DMS79 (cell line): ENCODE data around the gene CHI3L2.
A peak's percentile ranks its signal among the peaks of the same experiment; 100 is the strongest.

Experiments used
- DNase-seq: peaks from one replicate; lab custom pipeline; 2025; lab: John Stamatoyannopoulos, UW

The CHI3L2 gene, protein sequence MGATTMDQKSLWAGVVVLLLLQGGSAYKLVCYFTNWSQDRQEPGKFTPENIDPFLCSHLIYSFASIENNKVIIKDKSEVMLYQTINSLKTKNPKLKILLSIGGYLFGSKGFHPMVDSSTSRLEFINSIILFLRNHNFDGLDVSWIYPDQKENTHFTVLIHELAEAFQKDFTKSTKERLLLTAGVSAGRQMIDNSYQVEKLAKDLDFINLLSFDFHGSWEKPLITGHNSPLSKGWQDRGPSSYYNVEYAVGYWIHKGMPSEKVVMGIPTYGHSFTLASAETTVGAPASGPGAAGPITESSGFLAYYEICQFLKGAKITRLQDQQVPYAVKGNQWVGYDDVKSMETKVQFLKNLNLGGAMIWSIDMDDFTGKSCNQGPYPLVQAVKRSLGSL

DNA sequence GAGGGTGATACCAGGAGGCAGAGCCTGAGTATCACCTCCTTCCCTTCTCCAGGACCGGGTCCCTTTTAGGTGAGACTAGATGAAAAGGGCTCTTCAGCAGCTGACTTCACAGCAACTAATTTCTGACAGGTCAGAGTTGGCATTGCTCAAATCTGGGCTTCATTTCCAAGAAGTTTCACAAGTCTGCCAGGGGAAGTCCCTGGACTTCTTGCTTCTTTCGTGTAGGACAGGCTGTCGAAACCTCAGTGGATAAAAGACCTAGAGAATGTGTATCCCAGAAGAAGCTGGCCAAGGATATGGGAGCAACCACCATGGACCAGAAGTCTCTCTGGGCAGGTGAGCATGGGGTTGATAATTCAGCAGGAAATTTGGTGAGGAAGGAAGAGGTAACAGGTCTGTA is at the start of gene CHI3L2:
CHI3L2 (plus strand) TSS at position 280 of the 400 bp plus-strand sequence; CDS start at position 297, 17 bp downstream.
- DNase-seq = no peak

DNA sequence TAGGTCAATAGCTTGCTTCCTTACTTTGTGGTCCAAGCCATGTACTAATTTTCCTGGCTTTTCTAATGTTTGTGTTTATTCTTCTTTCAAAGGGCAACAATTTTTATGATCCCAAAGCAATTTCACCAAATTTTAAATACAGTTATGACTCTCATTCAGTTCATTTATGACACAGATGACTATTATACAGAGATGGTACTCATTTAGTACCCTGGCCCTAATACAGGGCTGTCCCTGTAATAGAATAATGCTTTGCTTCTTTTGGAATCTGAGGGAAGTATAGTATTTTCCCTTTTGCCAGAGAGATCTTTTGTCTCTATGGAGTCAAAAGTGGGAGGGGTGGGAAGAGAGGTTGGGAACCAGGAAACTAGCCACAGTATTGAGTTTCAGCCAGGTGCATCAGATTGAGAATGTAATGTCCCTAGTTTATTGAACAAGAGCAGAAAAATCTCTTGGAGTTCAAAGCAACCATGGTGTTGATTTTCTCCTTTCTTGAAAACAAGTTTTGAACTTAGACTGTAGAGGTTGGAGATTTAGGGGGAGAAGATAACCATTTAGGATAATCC is 47.5 kb upstream of the CHI3L2 start:
- no peak for DNase-seq

DNA sequence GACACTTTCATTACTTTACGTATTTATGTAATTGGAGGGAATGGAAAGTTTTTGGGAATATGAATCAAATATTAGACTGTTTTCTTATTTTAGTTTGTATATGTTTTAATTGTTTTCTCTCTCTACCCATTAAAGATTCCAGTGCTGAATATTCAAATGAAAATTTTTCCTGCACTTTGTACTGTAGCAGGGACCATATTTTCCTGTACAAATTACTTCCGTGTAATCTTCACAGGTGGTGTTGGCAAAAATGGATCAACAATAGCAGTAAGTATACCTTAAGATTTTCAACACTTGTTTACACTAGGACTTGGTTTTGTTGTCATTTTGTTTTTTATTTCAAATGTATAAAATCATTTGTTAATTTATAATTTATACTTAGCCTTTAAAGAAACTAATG is 45.5 kb upstream of the CHI3L2 start:
- DNase-seq = no peak

DNA sequence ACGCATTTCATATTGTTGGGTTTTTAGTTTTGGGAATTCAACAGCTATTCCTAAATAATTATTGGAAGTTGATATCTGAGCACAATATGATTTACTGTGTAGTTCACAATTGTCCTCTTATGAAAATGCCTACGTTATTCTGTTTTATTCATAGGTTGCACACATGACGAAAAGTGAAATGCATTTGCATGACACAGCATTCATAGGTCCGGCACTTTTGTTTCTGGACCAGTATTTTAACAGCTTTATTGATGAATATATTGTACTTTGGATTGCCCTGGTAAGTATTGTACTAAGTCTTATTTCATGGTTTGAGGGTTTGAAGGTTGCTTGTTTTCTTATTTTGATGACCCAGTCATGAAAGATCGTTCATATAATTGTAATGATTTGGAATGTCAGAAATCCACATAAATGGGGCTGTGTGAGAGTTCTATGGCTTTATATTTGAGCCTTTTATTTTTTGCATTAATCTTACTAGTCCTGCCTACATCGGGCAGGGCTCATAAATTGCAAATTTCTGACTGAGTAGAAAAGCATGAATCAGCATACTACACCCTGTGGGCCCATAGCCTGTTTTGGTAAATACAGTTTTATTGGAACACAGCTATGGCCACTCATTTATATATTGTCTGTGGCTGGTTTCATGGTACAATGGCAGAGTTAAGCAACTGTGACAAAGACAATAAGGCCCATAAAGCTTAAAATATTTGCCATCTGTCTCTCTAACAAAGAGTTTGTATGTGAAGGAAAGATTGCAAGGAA is 44.0 kb upstream of the CHI3L2 start:
- peak; percentile 35 for DNase-seq

DNA sequence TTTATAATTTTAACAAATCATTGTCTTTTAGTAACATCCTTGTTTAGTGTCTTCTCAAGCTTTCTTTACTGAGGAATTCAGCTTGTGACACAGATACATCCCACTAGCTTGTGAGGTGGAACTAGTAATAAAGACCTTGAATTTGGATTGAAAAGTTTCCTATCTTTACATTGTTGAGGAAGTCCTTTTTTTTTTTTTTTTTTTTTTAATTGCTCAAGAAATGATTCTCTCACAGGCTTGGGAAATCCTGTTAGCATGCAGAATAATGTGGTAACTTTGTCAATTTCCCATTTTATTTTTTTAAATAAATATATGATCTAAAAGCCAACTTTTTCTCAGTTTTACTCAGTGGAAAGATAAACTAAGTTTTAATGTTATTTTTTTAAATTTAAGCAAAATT is 42.9 kb upstream of the CHI3L2 start:
- DNase-seq = no peak

DNA sequence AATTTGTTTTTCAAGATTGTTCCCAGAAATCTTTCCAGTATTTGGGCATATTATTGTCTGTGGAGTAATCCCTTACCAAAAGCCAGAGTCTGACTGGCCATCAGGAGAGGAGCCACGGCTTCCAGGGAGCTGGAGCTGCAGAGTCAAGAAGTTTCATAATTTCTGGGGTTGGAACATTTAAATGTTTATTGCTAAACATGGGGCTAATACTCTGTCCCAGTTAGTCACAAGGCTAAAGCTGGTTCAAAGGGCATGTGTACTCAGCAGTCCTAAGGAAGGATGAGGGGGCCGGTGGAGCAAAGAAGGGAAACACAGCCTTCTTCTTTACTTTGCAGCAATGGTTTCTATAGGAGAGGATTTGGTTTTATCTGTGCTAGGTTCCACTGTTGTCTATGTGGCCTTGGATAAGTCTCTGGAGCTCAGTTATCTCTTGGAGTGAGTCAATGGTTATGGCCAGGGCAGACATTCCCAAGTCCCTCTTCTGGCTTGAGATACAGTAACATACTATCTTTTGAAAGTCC is 36.5 kb upstream of the CHI3L2 start:
- DNase-seq = no peak

DNA sequence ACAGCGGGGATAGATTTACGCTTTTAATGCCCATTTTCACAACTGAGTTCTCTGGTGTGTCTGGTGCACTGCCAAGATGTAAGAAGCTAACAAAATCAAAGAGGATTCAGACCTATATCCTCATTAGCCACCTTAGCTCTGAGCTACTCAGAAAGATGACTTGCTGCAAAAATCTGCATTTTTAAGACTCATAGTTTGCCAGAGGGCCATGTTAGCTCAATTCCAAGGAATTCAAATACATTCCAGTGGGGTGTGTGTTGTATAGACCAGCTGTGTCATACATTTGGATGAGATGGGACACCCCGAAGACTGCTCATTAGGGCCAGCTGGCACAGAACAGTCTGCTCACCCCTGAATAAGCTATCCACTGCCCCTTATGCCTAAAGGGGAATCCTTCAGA is 36.0 kb upstream of the CHI3L2 start:
- DNase-seq = no peak

DNA sequence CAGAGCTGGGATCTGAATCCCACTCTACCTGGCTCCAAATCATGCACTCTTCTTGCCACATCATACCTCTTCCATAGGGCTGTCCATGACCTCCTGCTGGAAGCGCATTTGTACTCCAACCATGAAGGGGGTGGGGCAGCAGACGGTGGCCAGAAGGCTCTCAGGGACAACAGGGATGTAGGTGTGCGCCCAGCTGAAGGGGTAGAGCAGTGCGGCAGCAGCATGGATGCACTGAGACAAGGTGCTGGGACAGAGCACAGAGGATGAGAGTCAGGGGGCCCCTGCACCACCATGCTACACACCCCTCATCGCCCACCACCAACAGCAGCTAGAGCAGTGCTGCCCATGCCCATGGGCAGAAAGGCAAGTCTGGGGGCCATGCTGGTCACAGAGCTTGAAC is 35.4 kb upstream of the CHI3L2 start:
- DNase-seq = no peak

DNA sequence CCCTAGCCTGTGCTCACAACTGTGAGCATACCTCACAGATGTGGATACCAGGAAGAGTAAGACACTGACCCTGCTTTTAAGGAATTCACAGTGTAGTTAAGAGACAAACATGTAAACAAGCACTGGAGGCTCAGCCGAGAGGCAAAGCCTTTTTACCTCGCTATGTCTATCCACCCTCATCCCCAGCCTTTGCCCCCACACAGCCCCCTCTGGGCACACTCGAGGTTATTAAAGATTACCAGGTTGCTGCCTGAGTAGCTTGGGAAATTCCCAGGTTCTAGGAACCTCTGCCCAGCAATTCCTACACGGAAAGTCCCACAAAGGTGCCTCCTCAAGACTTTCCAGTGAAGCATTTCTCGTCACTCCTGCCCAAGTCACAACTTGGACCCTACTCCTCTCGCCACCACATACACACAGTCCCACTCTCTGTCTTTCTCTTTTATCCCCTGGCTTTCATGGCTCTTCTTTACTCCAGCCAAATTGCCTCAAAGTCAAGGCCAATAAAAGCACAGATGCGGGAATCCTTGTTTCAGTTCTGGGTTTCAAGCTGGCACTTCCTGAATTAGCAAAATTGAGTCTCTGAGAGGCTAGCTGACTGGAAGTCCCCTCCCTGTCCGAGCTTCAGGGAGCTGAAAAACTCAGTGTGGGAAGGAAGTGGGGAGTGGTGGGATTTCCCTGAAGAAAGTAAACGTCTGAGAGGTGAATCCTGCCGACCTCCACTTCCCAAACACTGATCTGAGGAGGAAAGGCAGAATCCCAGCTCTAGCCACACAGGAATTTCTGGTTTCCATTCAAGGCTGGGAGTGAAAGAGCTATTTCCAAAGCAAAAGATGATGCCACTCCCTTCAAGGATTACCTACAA is 34.6 kb upstream of the CHI3L2 start:
- no peak for DNase-seq

DNA sequence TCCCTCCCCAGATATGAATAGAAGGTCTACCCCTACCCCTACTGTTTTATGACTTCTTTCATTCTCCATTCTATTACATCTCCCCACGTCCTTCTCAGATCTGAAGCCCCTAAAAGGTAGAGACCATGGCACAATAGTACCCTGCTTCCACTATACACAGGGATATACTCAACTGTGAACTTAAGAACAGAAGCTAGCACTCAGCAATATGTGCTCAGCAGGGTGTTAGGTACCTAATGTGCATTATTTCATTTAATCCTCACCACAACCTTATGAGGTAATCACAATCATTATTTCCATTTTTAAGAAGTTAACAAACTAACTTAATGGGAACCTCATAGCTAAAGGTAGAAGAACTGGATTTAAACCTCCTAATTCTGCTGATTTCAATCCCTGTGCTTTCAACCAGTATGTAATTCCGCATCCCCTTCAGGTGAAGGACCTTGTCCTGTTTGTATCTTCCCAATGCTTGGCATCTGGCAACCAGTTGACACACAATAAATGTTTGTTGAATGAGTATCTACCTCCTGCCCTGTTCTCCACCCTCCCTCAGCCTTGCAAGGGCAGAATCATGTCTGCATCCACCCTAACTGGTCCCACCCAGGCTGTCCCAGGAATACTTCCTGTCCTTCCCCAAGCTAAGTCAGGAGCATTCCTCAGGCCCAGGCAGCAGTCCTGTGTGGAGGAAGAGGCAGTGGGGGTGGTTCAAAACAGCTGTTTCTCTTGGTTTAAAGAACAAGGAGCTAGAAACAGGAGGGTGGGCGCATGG is 33.6 kb upstream of the CHI3L2 start:
- no peak for DNase-seq

DNA sequence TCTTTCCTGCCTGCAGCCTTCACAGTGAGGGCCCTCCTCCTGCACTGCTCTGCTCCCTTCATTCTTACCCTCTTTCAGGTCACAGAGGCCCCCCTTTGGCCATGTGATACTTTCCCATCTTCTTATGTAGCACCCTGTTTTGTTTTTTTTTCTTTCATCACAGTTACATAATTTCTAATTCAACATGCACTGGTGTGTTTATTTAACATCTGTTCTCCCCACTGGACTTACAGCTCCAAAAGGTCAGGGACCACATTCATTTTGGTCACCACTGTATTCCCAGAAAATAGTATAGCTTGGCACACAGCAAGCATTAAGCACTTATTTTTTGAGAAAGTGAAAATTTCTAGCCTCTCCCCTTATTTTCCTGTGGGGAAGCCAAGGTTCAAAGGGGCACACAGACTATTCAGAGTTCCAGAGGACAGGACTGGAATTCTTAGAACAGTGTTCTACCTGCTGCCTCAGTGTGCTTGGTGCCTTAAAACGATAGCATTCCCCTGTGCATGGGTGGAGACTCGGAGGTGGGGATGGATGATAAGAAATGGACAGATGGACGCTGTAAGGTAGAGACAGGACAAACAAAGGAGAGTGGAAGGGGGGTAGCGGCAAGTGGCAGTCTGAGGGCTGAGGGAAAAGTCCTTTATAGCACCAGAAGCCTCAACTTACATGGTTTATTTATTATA is 32.4 kb upstream of the CHI3L2 start:
- DNase-seq = no peak

DNA sequence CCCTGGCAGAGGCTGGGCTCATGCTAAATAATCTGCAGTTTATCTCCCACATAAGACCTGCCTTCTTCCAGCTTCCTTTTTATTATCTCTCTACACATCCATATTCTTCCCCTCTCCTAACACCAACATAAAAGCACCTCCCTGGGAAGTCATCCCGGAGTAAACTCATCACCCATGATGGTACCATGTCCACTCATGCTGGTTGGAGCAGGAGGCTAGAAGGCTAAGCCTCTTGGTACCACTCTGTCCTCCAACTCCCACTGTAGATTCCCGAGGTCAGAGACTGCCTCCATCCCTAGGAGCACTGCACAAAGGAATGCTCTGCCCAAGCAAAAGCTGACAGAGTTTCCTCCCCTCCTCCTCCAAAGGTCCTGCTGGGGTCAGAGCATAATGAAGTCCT is 31.3 kb upstream of the CHI3L2 start:
- DNase-seq = no peak

DNA sequence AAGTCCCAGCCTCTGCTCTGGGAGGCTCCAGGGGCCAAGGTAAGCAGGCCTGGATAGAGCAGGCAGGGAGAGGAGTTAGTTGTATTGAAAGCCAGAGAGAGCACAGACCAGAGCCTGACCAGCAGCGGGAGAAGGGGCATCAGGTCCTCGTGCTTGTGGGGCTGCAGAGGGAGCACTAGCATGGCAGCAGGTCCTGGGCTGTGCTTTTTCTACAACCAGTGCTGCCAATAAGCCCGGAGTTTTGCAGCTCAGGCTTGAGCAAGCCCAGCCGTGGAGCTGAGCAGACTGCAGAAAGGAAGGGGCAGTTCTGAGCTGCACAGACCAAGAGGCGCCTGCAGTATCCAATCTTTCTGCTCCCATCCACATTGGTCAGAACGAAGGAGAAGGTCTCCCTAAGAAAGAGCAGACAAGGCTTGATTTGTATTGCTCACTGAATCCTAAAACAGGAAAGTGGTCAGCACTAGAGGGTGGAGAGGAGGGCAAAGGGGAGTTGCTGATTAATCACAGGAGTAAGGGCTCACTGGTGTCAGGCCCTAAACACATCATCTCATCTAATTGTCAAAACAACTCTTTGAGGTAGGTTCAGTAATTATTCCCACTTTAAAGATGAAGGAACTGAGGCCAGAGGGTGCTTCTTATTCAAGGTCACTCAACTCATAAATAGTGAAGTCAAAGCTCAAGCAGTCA is 29.8 kb upstream of the CHI3L2 start:
- no peak for DNase-seq

DNA sequence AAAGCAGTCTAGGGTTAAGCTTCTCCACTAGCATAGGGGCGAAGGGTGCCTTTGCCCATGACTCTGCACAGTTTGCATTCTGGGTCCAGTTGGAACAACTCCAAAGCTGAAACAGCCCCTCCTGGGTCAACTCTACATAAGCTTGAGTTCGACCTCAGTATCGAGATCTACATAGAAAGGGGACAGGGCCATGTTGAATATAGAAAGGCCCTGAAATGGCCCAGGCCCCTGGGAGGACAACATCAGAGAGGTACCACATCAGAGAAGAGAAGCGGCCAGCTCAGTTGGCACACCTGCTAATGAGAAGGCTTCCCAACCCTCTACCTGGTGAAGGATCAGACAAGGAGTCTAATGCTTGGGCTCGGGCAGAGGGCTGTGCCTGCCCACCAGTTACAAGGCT is 28.7 kb upstream of the CHI3L2 start:
- no peak for DNase-seq

DNA sequence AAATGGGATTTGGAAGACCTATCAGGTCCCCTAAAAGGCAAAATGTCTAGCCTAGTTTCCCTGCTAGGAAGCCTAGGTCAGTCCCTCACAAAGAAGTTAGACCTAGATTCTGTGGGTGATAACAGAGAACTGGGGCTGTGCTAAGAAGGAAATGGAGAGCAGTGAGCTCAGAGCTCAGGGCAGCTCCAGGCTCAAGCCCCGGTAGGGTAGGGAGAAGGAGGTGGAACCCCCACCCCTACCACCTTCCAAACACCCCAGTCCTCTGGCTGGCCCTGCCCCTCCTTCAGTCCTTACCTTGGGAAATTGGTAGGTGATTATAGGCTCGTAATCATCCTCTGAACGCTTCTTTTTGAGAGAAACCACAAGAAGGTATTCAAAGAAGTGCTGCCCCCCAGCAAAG is 28.2 kb upstream of the CHI3L2 start:
- DNase-seq = no peak

DNA sequence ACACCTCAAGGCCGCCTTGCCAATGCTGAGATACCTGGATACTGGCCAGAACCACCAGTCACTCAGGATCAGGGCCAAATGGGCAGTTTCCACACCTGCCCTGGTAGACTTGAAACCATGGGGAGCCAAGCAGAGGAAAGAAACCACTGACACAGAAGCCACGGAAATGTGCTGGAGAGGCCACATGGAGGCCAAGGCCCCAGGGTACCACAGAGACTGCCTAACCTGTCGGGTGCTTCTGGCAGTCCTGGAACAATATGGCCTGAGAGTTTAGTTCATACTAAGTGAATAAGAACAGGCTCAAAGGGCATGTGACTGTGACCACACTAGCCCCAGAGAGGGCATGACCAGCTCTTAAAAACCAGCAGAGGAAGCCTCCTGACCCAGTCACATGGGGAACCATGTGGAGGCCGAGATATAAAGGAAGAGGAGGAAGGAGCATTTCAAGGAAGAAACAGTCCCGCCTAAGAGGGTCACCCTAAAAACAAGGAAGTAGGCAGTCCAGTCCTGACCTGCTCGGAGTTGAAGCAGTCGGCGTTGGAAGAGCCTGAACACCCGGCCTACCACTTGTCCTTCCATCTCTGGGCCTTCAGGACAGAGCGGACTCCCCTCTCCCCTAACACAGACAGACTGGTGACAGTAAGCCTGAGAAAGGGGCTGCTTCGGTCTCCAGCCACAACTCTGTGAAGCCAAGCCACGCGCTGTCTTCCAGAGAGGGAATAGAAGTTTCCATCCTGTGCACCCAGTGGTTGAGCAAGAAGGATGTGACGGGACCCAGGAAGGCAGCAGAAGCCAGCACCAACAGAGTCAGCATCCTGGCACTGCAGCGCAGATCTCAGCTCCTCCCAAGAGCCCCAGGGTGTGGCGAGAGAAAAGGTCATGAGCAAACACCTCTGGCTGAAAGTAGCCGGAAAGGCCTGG is 27.4 kb upstream of the CHI3L2 start, which contains the start of gene DENND2D:
DENND2D (minus strand) TSS at position 766 of the 921 bp plus-strand sequence; CDS start at position 579, 187 bp downstream.
- no peak for DNase-seq

DNA sequence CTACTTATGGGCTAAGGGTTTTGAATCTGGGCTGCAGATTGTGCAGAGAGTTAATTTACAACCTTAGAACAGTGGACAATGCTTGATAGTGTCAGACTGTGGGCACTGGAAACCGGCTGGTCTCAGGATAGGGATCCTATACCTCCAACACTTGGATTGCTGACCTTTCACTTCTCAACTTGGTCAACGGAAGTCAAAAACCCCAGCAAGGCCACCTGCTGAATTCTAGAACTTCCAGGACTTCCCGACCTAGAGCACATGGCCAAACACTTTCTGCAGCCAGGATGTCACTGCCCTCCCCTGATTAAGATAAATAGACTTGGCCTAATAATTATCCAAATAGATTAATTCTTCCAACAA is 26.7 kb upstream of the CHI3L2 start:
- no peak for DNase-seq

DNA sequence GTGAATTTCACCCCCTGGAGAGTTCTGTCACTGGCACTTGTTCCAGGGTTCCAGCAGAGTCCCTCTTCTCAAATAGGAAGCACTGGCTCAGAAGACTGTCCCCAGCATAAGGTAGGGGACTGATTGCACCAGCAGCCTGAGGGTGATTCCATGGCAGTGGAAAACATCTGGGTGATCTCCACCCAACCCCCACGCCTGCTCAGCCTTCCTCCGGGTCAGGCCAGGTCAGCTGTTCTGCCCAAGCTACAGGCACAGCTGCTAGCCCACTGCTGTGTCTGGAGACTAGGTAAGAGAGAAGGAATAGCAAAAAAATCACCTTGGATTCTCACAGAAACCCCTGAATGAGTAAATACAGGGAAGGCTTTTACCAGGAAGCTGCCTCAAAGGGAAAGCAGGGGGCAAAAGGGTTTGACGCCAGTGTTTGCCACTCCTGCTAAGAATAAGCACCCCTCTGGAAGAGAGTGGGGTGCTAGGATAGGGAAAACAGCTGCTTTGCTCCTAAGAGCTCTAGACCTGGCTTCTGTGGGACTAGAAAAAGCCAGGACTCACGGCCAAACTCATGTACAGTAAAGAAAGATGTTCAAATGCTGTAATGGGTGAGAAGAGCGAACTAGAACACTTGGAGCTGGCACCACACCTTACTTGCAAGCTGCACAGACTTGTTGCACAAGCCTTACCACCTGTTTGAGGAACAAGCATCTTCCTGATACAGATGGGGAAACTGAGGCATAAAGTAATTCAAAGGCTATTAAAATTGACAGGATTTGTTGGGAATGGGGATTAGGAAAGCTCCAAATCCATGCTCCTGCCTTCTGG is 26.0 kb upstream of the CHI3L2 start:
- DNase-seq = no peak
